HG03521 (cell line): ENCODE data around the gene CTPS1.

Experiments
- ATAC-seq: cut with Tn5 transposase; IDR thresholded peaks from one replicate; pipeline ENCODE4 v1.9.1; 2021; ENCODE audit warnings: mild to moderate bottlenecking, moderate library complexity; ENCODE audit not compliant: unreplicated experiment

Gene CTPS1

GRCh38 chr1:40979241-40980067 lies at the start of gene CTPS1:
TSS of gene CTPS1 (plus strand) at chr1:40979696. CDS start at chr1:40983291, 3,595 bp downstream.
- peak; percentile 89 for ATAC-seq

GRCh38 chr1:40930174-40930964 lies 49.1 kb upstream of the CTPS1 start:
- no peak for ATAC-seq

GRCh38 chr1:40931601-40932000 lies 47.9 kb upstream of the CTPS1 start:
- no peak for ATAC-seq

GRCh38 chr1:40932006-40932405 lies 47.5 kb upstream of the CTPS1 start:
- no peak for ATAC-seq

GRCh38 chr1:40936931-40937339 lies 42.6 kb upstream of the CTPS1 start:
- ATAC-seq: no peak

- no peak for ATAC-seq
Measured at GRCh38 chr1:40938393-40938792, 41.1 kb upstream of the CTPS1 start.

- no peak for ATAC-seq
Measured at GRCh38 chr1:40939320-40940059, 40.0 kb upstream of the CTPS1 start.

GRCh38 chr1:40944326-40944725 lies 35.2 kb upstream of the CTPS1 start:
- ATAC-seq: no peak

GRCh38 chr1:40944841-40945430 lies 34.6 kb upstream of the CTPS1 start:
- no peak for ATAC-seq

- ATAC-seq: no peak
Measured at GRCh38 chr1:40945491-40945973, 34.0 kb upstream of the CTPS1 start.

GRCh38 chr1:40948741-40949443 lies 30.6 kb upstream of the CTPS1 start:
- no peak for ATAC-seq

- ATAC-seq: no peak
Measured at GRCh38 chr1:40949563-40949962, 29.9 kb upstream of the CTPS1 start.

GRCh38 chr1:40951943-40952743 lies 27.4 kb upstream of the CTPS1 start:
- no peak for ATAC-seq

GRCh38 chr1:40952744-40953315 lies 26.7 kb upstream of the CTPS1 start:
- no peak for ATAC-seq

GRCh38 chr1:40954626-40955025 lies 24.9 kb upstream of the CTPS1 start:
- no peak for ATAC-seq

GRCh38 chr1:40955266-40955665 lies 24.2 kb upstream of the CTPS1 start:
- ATAC-seq: no peak

- ATAC-seq: no peak
Measured at GRCh38 chr1:40956407-40956806, 23.1 kb upstream of the CTPS1 start.

GRCh38 chr1:40958210-40958609 lies 21.3 kb upstream of the CTPS1 start:
- no peak for ATAC-seq

GRCh38 chr1:40965531-40965930 lies 14.0 kb upstream of the CTPS1 start:
- no peak for ATAC-seq
